ENCODE data around the gene KRT2. TPM values are rescaled to one million over a fixed set of nuclear protein-coding genes. Genes with fewer than 3 reads are reported as not detected.
"Not testable (repeated sequence)": the region's sequence is repeated elsewhere in the genome, so short reads cannot be mapped to it uniquely, and the experiment has no call there.

KRT2 gene
- total and polyA plus RNA-seq, 7 experiments from 2014 or later = 0.29 to 4.7 (median 2.2) TPM; not detected in 1

DNA sequence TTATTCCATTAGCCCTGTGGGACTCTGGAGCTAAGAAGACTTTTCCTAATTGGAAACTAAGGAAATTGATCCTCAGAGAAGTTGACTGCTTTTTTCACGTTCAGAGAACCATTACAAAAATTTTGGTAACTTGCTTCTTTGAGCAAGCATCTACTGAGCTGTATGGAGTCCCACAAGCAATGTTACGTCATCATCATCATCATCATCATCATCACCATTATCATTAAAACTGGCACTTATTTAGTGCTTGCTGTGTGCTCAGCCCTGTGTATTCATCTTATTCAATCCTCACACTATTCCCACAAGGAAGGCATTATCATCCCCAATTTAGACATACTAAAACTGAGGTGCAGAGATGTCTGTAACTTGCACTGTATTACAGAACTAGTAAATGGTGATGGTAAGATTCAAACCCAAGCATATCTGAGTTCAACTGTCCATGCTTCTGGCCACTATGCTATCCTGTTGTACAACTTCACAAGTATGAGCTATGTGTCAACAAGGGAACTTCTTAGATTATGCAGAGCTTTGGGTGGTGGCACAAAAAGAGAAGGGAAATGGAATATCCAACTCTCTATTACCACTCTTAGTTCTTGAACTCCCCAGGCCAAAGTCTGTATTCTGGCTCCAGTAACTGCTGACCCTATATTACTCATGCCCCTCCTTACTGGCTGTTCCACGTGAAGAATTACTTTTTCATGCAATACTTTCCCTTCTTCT, 21.9 kb upstream of the KRT2 start:
- DNase-seq (no peak), ATAC-seq (no peak)
- ChIA-PET POLR2A (interaction anchor here (0.6 to 2.9 kb wide), 7 partner anchors 7 to 63 kb away, joined by 3 to 12 read pairs (median 4); partner anchors contain the start of gene KRT2), CTCF (interaction anchor here (1.0 to 1.6 kb wide), 2 partner anchors 32 to 63 kb away, joined by 3 read pairs; no protein-coding TSS in a partner anchor)
- H3K27ac Mint-ChIP-seq = peak overlapping the region in 2 of 9 donors; percentile 7 to 70
- H3K27ac ChIP-seq (ENCODE audit: low read depth, low read length) = no peak overlapping the region
- peaks cover 2 to 45% (median 35%) of the 10 kb centered on the region in 7 donors for H3K4me1 Mint-ChIP-seq
- no peak overlapping the region for H3K4me3 Mint-ChIP-seq
- intact Hi-C loops (cut with micrococcal nuclease) = no loop called here
- no peaks in the 10 kb centered on the region for H3K36me3 ChIP-seq (ENCODE audit: control insufficient read depth in 2 of 3, insufficient read depth in 3 of 3, low read length in 3 of 3)
- H3K9me3 ChIP-seq (ENCODE audit: control insufficient read depth in 2 of 3, low read length in 3 of 3) = no peaks in the 10 kb centered on the region
- no peaks in the 10 kb centered on the region for H3K4me1 ChIP-seq (ENCODE audit: control insufficient read depth in 2 of 2, insufficient read depth in 2 of 2, low read length in 2 of 2)
- H3K4me3 ChIP-seq (ENCODE audit: low read length) = no peak overlapping the region
- H3K27me3 ChIP-seq (ENCODE audit: control insufficient read depth in 2 of 2, insufficient read depth in 2 of 2, low read length in 2 of 2) = peaks cover 0 to 4% of the 10 kb centered on the region in 2 donors
- H3K36me3 Mint-ChIP-seq = peaks cover 0 to 4% (median 0%) of the 10 kb centered on the region in 5 donors
- H3K27me3 Mint-ChIP-seq = peaks cover 0 to 20% (median 0%) of the 10 kb centered on the region in 5 donors
- H3K9me3 Mint-ChIP-seq = no peaks in the 10 kb centered on the region

DNA sequence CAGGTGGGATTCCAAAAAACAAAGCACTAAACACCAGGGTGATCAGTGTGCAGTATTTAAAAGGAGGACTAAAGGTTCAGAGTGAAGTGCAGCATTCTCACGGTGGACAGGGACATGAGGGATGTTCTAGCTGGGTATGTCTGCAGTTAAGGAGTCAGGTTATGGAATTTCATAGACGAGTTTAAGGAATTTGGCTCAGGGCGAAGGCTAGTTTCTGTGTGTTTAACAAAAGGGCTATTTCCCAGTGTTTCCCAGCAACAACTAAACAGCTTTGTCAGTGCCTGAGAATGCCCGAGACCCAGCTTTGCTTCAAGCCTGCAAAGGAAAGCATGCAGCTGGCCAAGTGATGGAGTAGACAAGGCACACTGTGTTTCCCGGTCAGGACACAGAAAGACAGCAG, 21.2 kb upstream of the KRT2 start:
- peaks cover 0 to 4% (median 0%) of the 10 kb centered on the region in 5 donors for H3K36me3 Mint-ChIP-seq
- H3K27me3 Mint-ChIP-seq = peaks cover 0 to 21% (median 0%) of the 10 kb centered on the region in 5 donors
- ATAC-seq (no peak), DNase-seq (no peak)
- ChIA-PET POLR2A (interaction anchor here (0.8 to 2.9 kb wide), 7 partner anchors 8 to 56 kb away, joined by 3 to 12 read pairs (median 4); no protein-coding TSS in a partner anchor), CTCF (interaction anchor here (1.0 kb wide), 1 partner anchor 31 kb away, joined by 3 read pairs; no protein-coding TSS in a partner anchor)
- H3K4me1 Mint-ChIP-seq = peaks cover 2 to 45% (median 37%) of the 10 kb centered on the region in 7 donors
- H3K27ac Mint-ChIP-seq = no peak overlapping the region
- no peaks in the 10 kb centered on the region for H3K27me3 ChIP-seq (ENCODE audit: control insufficient read depth in 2 of 2, insufficient read depth in 2 of 2, low read length in 2 of 2)
- H3K4me1 ChIP-seq (ENCODE audit: control insufficient read depth in 2 of 2, insufficient read depth in 2 of 2, low read length in 2 of 2) = no peaks in the 10 kb centered on the region
- H3K36me3 ChIP-seq (ENCODE audit: control insufficient read depth in 2 of 3, insufficient read depth in 3 of 3, low read length in 3 of 3) = no peaks in the 10 kb centered on the region
- H3K4me3 Mint-ChIP-seq = no peak overlapping the region
- no peak overlapping the region for H3K27ac ChIP-seq (ENCODE audit: low read depth, low read length)
- no peaks in the 10 kb centered on the region for H3K9me3 Mint-ChIP-seq
- intact Hi-C loops (cut with micrococcal nuclease) = no loop called here
- H3K9me3 ChIP-seq (ENCODE audit: control insufficient read depth in 2 of 3, low read length in 3 of 3) = no peaks in the 10 kb centered on the region
- H3K4me3 ChIP-seq (ENCODE audit: low read length) = no peak overlapping the region

DNA sequence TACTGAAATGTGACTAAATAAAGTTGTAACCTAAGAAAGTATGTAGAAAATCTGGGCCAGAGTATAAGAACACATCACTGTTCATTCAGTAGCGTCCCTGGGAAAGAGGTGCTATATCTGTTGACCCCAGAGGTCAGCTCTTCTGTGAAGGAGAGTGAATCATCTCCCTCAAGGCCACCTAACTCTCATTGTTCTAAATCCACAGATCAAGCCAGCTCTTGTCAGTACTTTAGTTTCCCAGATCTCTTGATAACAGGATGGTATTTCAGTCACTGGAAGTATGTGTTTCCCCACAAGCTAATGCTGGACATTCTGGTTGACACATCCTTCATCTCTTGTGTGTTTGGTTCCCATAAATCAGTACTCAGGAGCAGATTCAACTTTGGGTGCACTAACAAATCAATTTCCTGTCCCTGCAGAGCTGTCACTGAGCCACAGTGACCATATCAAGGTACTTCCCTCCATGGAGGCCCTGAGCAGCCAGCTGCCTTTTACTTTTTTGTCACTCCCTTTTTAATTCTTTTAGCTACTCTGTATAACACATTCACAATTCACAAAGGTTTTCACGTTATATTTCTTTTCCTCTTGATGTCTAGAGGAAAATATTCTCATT, 20.4 kb upstream of the KRT2 start:
- intact Hi-C loops (cut with micrococcal nuclease) = no loop called here
- Histone ChIP-seq H3K36me3 (ENCODE audit: control insufficient read depth in 2 of 3, insufficient read depth in 3 of 3, low read length in 3 of 3) (no peaks in the 10 kb centered on the region), H3K4me3 (ENCODE audit: low read length) (no peak overlapping the region), H3K9me3 (ENCODE audit: control insufficient read depth in 2 of 3, low read length in 3 of 3) (no peaks in the 10 kb centered on the region), H3K27ac (ENCODE audit: low read depth, low read length) (no peak overlapping the region), H3K4me1 (ENCODE audit: control insufficient read depth in 2 of 2, insufficient read depth in 2 of 2, low read length in 2 of 2) (no peaks in the 10 kb centered on the region), H3K27me3 (ENCODE audit: control insufficient read depth in 2 of 2, insufficient read depth in 2 of 2, low read length in 2 of 2) (no peaks in the 10 kb centered on the region)
- peaks cover 0 to 17% (median 0%) of the 10 kb centered on the region in 5 donors for H3K27me3 Mint-ChIP-seq
- no peaks in the 10 kb centered on the region for H3K9me3 Mint-ChIP-seq
- ChIA-PET POLR2A (interaction anchor here (0.8 to 2.9 kb wide), 7 partner anchors 9 to 55 kb away, joined by 3 to 12 read pairs (median 4); no protein-coding TSS in a partner anchor), CTCF (no interaction called here)
- H3K4me1 Mint-ChIP-seq = peaks cover 2 to 43% (median 34%) of the 10 kb centered on the region in 7 donors
- DNase-seq (no peak), ATAC-seq (no peak)
- H3K4me3 Mint-ChIP-seq = no peak overlapping the region
- H3K27ac Mint-ChIP-seq = no peak overlapping the region
- peaks cover 0 to 4% (median 0%) of the 10 kb centered on the region in 5 donors for H3K36me3 Mint-ChIP-seq

GRCh38 chr12:52670961-52671360, 18.9 kb upstream of the KRT2 start:
- no peak overlapping the region for H3K4me3 Mint-ChIP-seq
- H3K9me3 ChIP-seq (ENCODE audit: control insufficient read depth in 2 of 3, low read length in 3 of 3) = no peaks in the 10 kb centered on the region
- H3K27me3 Mint-ChIP-seq = peaks cover 0 to 22% (median 0%) of the 10 kb centered on the region in 5 donors
- intact Hi-C loops (cut with micrococcal nuclease) = no loop called here
- DNase-seq (no peak), ATAC-seq (no peak)
- no peaks in the 10 kb centered on the region for H3K4me1 ChIP-seq (ENCODE audit: control insufficient read depth in 2 of 2, insufficient read depth in 2 of 2, low read length in 2 of 2)
- no peaks in the 10 kb centered on the region for H3K27me3 ChIP-seq (ENCODE audit: control insufficient read depth in 2 of 2, insufficient read depth in 2 of 2, low read length in 2 of 2)
- no peaks in the 10 kb centered on the region for H3K36me3 Mint-ChIP-seq
- ChIA-PET POLR2A (no interaction called here), CTCF (no interaction called here)
- H3K36me3 ChIP-seq (ENCODE audit: control insufficient read depth in 2 of 3, insufficient read depth in 3 of 3, low read length in 3 of 3) = no peaks in the 10 kb centered on the region
- H3K27ac ChIP-seq (ENCODE audit: low read depth, low read length) = no peak overlapping the region
- no peaks in the 10 kb centered on the region for H3K9me3 Mint-ChIP-seq
- peaks cover 0 to 32% (median 22%) of the 10 kb centered on the region in 7 donors for H3K4me1 Mint-ChIP-seq
- no peak overlapping the region for H3K27ac Mint-ChIP-seq
- no peak overlapping the region for H3K4me3 ChIP-seq (ENCODE audit: low read length)

DNA sequence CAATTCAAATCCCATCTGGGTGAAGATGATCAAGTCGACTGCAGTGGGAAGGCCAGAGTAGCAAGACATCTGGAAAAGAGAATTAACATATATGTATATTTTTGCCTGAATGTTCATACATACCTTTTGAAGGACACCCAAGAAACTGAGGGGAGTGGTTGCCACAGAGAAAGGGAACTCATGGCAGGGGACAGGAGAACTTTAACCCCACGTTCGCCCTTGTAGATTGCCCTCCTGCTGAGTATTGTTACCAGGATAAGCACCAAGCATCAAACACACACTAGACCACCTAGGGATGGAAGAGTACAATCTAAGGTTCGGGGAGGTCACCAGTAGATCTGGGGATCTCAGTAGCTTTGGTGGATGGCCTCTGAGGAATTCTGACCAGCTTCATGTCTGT, 18.5 kb upstream of the KRT2 start:
- no peak for DNase-seq
- Histone ChIP-seq H3K27ac (ENCODE audit: low read depth, low read length) (no peak overlapping the region), H3K4me3 (ENCODE audit: low read length) (no peak overlapping the region), H3K36me3 (ENCODE audit: control insufficient read depth in 2 of 3, insufficient read depth in 3 of 3, low read length in 3 of 3) (no peaks in the 10 kb centered on the region), H3K4me1 (ENCODE audit: control insufficient read depth in 2 of 2, insufficient read depth in 2 of 2, low read length in 2 of 2) (no peaks in the 10 kb centered on the region), H3K9me3 (ENCODE audit: control insufficient read depth in 2 of 3, low read length in 3 of 3) (no peaks in the 10 kb centered on the region), H3K27me3 (ENCODE audit: control insufficient read depth in 2 of 2, insufficient read depth in 2 of 2, low read length in 2 of 2) (no peaks in the 10 kb centered on the region)
- Mint-ChIP-seq H3K4me3 (no peak overlapping the region), H3K4me1 (peaks cover 0 to 27% (median 18%) of the 10 kb centered on the region in 7 donors), H3K36me3 (no peaks in the 10 kb centered on the region), H3K27ac (no peak overlapping the region), H3K27me3 (peaks cover 0 to 23% (median 0%) of the 10 kb centered on the region in 5 donors), H3K9me3 (no peaks in the 10 kb centered on the region)
- intact Hi-C loops (cut with micrococcal nuclease) = no loop called here
- CTCF ChIA-PET = no interaction called here
- ATAC-seq = no peak
- POLR2A ChIA-PET = interaction anchor here (1.1 kb wide), 1 partner anchor 10 kb away, joined by 3 read pairs; no protein-coding TSS in a partner anchor

DNA sequence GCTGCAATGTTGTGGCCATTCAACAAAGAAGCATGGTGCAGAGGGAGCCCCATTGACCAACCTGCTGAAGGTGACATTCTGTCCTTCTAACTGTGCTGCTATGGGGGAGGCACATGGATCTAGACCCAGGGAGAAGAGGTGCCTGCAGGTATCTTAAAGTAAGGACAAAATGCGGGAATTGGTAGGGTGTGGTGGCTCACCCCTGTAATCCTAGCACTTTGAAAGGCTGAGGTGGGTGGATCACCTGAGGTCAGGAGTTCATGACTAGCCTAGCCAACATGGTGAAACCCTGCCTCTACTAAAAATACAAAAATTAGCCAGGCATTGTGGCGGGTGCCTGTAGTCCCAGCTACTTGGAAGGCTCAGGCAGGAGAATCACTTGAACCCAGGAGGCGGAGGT, 17.9 kb upstream of the KRT2 start:
- H3K9me3 ChIP-seq (ENCODE audit: control insufficient read depth in 2 of 3, low read length in 3 of 3); CTCF ChIA-PET; H3K36me3 Mint-ChIP-seq; H3K27ac ChIP-seq (ENCODE audit: low read depth, low read length); intact Hi-C loops (cut with micrococcal nuclease); H3K27me3 ChIP-seq (ENCODE audit: control insufficient read depth in 2 of 2, insufficient read depth in 2 of 2, low read length in 2 of 2); H3K27ac Mint-ChIP-seq; H3K4me3 Mint-ChIP-seq; H3K9me3 Mint-ChIP-seq; H3K4me3 ChIP-seq (ENCODE audit: low read length); H3K4me1 ChIP-seq (ENCODE audit: control insufficient read depth in 2 of 2, insufficient read depth in 2 of 2, low read length in 2 of 2); H3K36me3 ChIP-seq (ENCODE audit: control insufficient read depth in 2 of 3, insufficient read depth in 3 of 3, low read length in 3 of 3); DNase-seq; ATAC-seq: not testable (repeated sequence)
- peaks cover 0 to 26% (median 18%) of the 10 kb centered on the region in 7 donors for H3K4me1 Mint-ChIP-seq
- H3K27me3 Mint-ChIP-seq = peaks cover 0 to 23% (median 0%) of the 10 kb centered on the region in 5 donors
- POLR2A ChIA-PET = interaction anchor here (0.6 to 1.1 kb wide), 3 partner anchors 11 to 25 kb away, joined by 3 to 6 read pairs (median 3); no protein-coding TSS in a partner anchor
